ENCODE data around the gene OR2AG1.

GRCh38 chr11:6778518-6778917 is 4.3 kb upstream of the OR2AG1 start:
- TF ChIP-seq, protein P1, sequence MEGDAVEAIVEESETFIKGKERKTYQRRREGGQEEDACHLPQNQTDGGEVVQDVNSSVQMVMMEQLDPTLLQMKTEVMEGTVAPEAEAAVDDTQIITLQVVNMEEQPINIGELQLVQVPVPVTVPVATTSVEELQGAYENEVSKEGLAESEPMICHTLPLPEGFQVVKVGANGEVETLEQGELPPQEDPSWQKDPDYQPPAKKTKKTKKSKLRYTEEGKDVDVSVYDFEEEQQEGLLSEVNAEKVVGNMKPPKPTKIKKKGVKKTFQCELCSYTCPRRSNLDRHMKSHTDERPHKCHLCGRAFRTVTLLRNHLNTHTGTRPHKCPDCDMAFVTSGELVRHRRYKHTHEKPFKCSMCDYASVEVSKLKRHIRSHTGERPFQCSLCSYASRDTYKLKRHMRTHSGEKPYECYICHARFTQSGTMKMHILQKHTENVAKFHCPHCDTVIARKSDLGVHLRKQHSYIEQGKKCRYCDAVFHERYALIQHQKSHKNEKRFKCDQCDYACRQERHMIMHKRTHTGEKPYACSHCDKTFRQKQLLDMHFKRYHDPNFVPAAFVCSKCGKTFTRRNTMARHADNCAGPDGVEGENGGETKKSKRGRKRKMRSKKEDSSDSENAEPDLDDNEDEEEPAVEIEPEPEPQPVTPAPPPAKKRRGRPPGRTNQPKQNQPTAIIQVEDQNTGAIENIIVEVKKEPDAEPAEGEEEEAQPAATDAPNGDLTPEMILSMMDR (IDR thresholded peaks at IDR 0.05; ENCODE audit: insufficient read depth, low read depth, low read length) = no peak
- no peak for TF ChIP-seq EZH2 (IDR thresholded peaks at IDR 0.05; ENCODE audit: insufficient read depth, low read length)

Measured in astrocyte (in vitro differentiated cells and primary cell).